WERI-Rb-1 (cell line): Measurements from ENCODE around the gene MCRS1.

Source experiments
- DNase-seq: peaks from one replicate; pipeline ENCODE4 v3.0.0-alpha.2; 2020
- H3K27ac ChIP-seq: fragments of 250-450 bp; sonication (Bioruptor Pico); 2 replicates; pipeline ENCODE4 v1.5.1; 2020; ENCODE audit warnings: mild to moderate bottlenecking, moderate library complexity
- H3K27me3 ChIP-seq: fragments of 250-450 bp; sonication (Bioruptor Pico); 2 replicates; pipeline ENCODE4 v1.5.1; 2021; ENCODE audit warnings: mild to moderate bottlenecking, low read depth, moderate library complexity; ENCODE audit not compliant: insufficient read depth, severe bottlenecking
- H3K36me3 ChIP-seq: fragments of 250-450 bp; sonication (Bioruptor Pico); 2 replicates; pipeline ENCODE4 v1.5.1; 2020; ENCODE audit warnings: mild to moderate bottlenecking, moderate library complexity
- H3K4me3 ChIP-seq: 2 replicates; pipeline ENCODE4 v1.5.1; 2011; ENCODE audit warnings: low read depth, mild to moderate bottlenecking, control low read depth, low read length
- H3K9me3 ChIP-seq: fragments of 250-450 bp; sonication (Bioruptor Pico); 2 replicates; pipeline ENCODE4 v1.5.1; 2021; ENCODE audit warnings: mild to moderate bottlenecking, moderate library complexity; ENCODE audit not compliant: severe bottlenecking
- TF ChIP-seq, protein P1 (sequence below): IDR thresholded peaks from 2 replicates; pipeline ENCODE4 v1.5.1; 2011; ENCODE audit warnings: low read depth, mild to moderate bottlenecking, control low read depth, inconsistent platforms, low read length

The MCRS1 gene

DNA sequence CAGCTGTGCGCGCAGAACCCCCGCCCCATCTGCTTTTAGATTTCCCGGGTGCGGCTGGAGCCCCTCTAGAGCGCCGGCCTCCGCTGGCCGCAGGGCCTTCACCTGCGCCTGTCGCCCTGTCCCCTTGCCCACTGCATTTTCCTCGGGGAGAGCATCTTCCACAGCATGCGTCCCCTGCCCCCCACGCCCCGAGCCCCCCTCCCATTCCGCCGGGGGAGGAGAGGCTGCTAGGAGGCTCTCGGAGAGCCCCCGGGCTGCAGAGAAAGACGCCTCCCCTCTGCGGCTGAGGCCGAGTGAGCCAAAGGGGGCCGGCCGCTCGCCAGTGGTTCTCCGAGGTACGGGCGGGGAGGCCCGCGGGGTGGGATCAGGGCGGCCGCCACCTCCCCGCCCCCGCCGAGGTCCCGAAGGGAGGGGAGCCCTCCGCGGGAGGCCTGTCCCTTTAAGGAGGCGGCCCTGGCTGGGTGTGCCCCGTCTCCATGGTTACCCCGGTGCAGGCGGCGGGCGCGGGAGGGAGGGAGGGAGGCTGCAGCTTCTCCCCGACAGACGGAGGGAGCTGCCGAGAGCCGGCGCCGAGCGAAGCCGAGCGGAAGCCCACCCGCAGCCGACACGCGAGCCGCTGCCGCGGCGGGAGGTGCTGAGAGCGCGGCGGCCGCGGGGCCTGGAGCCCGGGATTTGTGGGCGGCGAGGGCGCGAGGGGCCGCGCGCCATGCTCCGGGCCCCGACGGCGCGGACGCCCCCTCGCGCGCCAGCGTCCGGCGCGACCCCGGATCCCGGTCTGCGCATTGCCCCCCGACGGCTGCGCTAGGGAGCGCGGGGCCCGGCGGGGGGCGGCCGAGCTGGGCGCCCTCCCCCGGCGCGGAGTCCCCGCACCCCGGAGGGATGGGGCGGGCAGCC lies 29.2 kb downstream of the MCRS1 start, which contains the start of gene KCNH3:
Gene KCNH3 (plus strand): TSS at position 521 of the 894 bp plus-strand sequence. CDS start 387 bp downstream, outside the sequence.
- TF ChIP-seq, protein P1, sequence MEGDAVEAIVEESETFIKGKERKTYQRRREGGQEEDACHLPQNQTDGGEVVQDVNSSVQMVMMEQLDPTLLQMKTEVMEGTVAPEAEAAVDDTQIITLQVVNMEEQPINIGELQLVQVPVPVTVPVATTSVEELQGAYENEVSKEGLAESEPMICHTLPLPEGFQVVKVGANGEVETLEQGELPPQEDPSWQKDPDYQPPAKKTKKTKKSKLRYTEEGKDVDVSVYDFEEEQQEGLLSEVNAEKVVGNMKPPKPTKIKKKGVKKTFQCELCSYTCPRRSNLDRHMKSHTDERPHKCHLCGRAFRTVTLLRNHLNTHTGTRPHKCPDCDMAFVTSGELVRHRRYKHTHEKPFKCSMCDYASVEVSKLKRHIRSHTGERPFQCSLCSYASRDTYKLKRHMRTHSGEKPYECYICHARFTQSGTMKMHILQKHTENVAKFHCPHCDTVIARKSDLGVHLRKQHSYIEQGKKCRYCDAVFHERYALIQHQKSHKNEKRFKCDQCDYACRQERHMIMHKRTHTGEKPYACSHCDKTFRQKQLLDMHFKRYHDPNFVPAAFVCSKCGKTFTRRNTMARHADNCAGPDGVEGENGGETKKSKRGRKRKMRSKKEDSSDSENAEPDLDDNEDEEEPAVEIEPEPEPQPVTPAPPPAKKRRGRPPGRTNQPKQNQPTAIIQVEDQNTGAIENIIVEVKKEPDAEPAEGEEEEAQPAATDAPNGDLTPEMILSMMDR = no peak
- DNase-seq = peak; percentile 92
- Histone ChIP-seq H3K4me3 (peak within 1 kb of the TSS; percentile 62), H3K27me3 (peaks cover 8% of the 10 kb centered on the region), H3K36me3 (no peaks in the 10 kb centered on the region), H3K27ac (no peak within 1 kb of the TSS), H3K9me3 (no peaks in the 10 kb centered on the region)

DNA sequence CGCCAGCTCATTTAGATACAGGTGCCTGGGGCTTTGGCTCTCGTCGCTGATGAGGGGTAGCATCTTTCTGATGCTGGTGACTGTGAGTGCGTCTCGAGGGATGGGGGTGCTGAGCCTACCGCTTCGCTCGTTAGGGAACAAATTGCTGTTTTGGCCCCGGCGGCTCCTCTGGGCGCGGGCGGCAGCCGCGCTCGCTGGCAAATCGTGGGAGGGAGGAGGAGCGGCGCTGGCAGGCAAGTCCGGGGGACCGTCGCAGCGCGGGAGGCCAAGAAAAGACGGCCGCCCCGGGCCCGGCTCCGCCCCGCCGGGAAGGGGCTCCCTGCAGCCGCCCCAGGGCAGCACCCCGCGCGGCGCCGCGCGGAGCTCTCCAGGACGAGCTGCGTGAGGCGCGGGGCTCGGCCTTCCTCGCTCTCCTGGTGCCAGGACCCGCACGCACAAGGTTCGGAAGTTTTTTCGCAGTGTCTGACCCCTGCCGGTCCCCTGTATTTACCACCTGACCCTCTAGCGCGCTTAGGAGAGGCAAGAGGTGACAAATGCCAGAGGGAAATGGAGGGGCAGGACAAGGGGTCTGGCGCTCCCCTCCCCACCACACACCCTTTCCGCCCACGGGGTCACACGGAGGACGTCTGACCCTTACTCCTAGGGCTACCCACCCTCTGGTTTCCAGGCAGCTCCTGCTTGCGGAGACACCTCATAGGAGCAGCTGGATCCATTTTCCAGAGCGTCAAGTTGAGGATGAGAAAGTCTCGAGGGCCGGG lies 30.0 kb downstream of the MCRS1 start:
- TF ChIP-seq, protein P1 = 0 out of 2 replicates have a peak, but pooled peaks have one; percentile 37
- no peaks in the 10 kb centered on the region for H3K9me3 ChIP-seq
- H3K27me3 ChIP-seq = peaks cover 8% of the 10 kb centered on the region
- H3K4me3 ChIP-seq = peak overlapping the region; percentile 62
- DNase-seq = no peak
- H3K27ac ChIP-seq = no peak overlapping the region
- no peaks in the 10 kb centered on the region for H3K36me3 ChIP-seq

DNA sequence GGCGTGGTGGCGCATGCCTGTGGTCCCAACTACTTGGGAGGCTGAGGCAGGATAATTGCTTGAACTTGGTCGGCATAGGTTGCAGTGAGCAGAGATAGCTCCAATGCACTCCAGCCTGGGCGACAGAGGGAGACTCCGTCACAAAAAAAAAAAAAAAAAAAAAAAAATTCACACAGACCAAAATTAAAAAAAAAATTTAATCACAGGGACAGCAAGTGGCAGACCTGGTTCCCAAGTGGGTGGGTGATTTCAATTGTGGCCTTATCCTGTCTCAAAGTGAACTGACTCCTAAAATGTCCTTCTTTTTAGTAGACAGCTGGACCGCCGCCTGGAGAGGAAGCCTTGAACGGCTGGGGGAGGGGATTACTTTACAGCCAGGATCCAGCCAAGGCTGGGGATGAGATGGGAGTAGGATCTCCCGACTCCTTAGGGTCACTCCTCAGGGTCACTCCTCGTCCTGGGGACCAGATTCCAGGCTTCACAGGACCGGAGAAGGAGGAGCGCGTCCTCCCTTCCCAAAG lies 30.7 kb downstream of the MCRS1 start:
- no peak overlapping the region for H3K27ac ChIP-seq
- H3K4me3 ChIP-seq = peak overlapping the region; percentile 62
- H3K27me3 ChIP-seq = peaks cover 8% of the 10 kb centered on the region
- TF ChIP-seq, protein P1 = no peak
- H3K9me3 ChIP-seq = no peaks in the 10 kb centered on the region
- H3K36me3 ChIP-seq = no peaks in the 10 kb centered on the region
- DNase-seq = peak; percentile 53

DNA sequence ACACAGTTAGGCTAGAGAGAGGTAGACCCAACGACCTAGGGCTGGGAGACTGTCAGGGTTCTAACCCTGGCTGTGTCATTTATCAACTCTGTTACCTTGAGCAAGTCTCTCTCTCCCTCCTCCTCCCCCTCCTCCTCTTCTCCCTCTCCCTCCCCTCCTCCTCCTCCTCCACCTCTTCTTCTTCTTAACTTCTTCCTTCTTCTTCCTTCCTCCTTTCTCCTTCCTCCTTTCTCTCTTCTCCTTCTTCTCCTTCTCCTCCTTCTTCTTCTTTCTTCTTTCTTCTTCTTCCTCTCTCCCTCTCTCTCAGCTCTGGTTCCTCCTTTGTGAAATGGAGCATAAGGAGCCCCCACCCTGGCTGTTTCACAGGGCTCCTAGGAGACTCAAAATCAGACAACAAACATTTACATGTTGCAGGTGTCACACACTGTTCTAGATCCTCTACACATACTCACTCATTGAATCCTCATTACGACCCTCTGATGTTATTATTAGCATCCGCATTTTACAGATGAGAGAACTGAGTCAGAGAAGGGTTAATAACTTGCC lies 31.3 kb downstream of the MCRS1 start:
- Histone ChIP-seq H3K36me3 (no peaks in the 10 kb centered on the region), H3K27ac (no peak overlapping the region), H3K4me3 (no peak overlapping the region), H3K9me3 (no peaks in the 10 kb centered on the region), H3K27me3 (peaks cover 8% of the 10 kb centered on the region)
- no peak for DNase-seq
- TF ChIP-seq, protein P1 = no peak

DNA sequence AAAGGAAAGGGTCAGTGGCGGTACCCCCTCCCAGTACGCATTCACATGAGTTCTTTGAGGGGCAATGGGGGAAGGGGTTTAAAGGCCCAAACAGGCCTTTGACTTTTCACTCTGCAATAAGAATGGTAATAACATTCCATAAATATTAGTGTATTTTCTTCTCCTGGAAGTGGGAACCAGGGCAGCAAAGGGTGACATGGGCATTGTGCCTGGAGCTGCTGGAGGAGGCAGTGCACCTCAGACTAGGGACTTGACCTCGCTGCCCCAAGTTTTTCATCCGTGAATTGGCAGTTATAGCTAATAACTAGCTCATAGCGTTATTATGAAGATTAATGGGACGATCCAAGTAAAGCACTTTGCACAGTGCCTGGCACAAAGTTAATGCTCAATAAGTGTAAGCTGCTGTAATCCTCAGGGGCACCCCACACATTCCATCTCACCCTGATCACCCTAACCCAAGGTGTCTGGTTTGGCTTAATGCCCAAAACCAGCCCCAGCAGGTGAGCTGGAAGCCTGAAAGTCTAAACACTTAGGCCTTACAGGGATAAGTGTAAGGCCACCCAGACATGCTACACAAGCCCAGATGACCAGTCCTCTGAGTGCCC lies 31.9 kb downstream of the MCRS1 start:
- H3K27ac ChIP-seq = no peak overlapping the region
- no peaks in the 10 kb centered on the region for H3K36me3 ChIP-seq
- no peaks in the 10 kb centered on the region for H3K9me3 ChIP-seq
- H3K4me3 ChIP-seq = no peak overlapping the region
- TF ChIP-seq, protein P1 = no peak
- no peak for DNase-seq
- peaks cover 8% of the 10 kb centered on the region for H3K27me3 ChIP-seq
